ENCODE data around the gene TP53INP2.

TP53INP2 gene

DNA sequence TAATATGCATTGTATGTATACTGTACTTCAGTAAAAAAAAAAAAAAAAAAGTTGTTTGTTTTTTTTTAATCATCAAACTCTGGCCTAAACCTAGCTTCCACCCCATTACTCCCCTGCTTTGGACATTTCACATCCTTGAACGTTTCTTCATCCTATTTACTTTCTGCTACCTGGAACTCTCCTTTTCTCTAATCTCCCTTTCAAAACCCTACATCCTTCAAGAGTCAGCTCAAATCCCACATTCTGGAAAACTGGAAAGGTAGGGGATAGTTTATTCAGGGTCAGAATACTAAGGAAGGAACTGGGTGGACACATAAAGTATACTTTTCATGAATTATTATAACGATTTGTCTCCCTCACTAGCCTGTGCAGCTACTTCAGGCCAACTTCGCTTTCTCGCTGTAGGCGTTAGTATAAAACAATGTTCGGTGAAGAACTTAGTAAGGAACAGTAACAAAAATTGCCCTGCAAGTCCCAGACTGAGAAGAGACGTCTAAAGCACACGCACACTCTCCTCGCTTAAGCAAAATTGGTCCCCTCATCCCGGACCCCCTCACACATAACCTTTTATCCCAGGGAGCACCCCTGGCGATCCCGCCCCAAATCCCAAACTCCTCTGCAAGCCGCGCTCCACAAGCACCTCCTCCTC, 28.0 kb upstream of the TP53INP2 start:
- Histone ChIP-seq H3K36me3 (no peaks in the 10 kb centered on the region; a peak in 1 of 22 replicates), H3K27ac (peak overlapping the region in 10 of 11 experiments; percentile 9 to 91 (median 82); a peak in 17 of 22 replicates), H3K9me3 (replicated peaks in 1 of 11) (no peaks in the 10 kb centered on the region), H3K27me3 (no peaks in the 10 kb centered on the region), H3K9ac (peak overlapping the region; percentile 69 to 92 (median 86)), H3K4me1 (peaks cover 24 to 40% (median 32%) of the 10 kb centered on the region in 10 experiments), H3K4me3 (peak overlapping the region; percentile 63 to 84 (median 76)), H3K4me2 (peak overlapping the region; percentile 77 to 96 (median 86)), H4K20me1 (peaks cover 0 to 15% (median 0%) of the 10 kb centered on the region in 11 experiments; a peak in 3 of 22 replicates)
- TF ChIP-seq Cebpa-rat (IDR thresholded peaks at IDR 0.05), result no peak

DNA sequence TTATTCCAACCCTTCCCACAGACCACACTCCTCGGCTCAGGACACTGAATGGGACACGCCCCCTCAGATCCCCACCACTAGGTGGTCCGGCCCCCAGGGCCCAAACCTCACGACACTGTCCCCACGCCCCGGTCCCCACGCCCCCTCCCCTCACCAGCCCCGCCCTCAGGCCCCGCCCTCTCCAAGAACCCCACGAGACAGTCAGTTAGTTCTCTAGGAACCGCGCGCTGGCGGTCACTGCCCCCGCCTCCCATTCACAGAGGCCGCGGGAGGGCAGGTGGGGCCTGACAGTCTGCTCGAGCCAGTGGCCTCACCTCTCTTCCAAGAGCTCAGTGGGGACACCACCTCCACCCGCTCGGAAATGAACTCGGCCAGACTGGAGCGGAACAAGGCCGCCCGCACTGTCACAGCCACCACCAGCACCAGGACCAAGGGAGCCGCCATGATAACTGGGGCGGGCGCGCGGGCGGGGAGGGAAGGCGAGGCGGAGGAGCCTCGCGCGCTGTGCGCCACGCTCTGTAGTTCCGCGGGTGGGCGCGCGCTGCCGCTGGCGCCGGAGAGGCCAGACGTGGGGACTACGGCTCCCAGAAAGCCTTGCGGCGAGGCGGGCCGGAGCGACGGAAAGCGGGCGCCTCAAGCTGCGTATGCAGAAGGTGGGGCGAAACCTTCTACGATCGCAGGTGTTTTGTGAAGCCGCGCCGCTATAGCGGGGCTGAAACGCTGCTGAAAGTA, 27.3 kb upstream of the TP53INP2 start, which contains the start of gene PIGU:
Gene PIGU (minus strand): TSS at position 451 of the 732 bp plus-strand sequence. CDS start 7 bp downstream, at position 444.
- peak within 1 kb of the TSS; percentile 72 to 92 (median 86) for H3K9ac ChIP-seq
- no peaks in the 10 kb centered on the region for H3K27me3 ChIP-seq
- H3K9me3 ChIP-seq (replicated peaks in 1 of 11), result no peaks in the 10 kb centered on the region
- H3K36me3 ChIP-seq, result no peaks in the 10 kb centered on the region; a peak in 1 of 22 replicates
- H3K4me1 ChIP-seq, result peaks cover 24 to 45% (median 33%) of the 10 kb centered on the region in 10 experiments
- no peak for TF ChIP-seq Cebpa-rat (IDR thresholded peaks at IDR 0.05)
- H3K4me3 ChIP-seq, result peak within 1 kb of the TSS; percentile 63 to 84 (median 76)
- H4K20me1 ChIP-seq, result peaks cover 0 to 15% (median 0%) of the 10 kb centered on the region in 11 experiments; a peak in 3 of 22 replicates
- H3K4me2 ChIP-seq, result peak within 1 kb of the TSS; percentile 79 to 96 (median 87)
- peak within 1 kb of the TSS; percentile 40 to 91 (median 82); a peak in 21 of 22 replicates for H3K27ac ChIP-seq

DNA sequence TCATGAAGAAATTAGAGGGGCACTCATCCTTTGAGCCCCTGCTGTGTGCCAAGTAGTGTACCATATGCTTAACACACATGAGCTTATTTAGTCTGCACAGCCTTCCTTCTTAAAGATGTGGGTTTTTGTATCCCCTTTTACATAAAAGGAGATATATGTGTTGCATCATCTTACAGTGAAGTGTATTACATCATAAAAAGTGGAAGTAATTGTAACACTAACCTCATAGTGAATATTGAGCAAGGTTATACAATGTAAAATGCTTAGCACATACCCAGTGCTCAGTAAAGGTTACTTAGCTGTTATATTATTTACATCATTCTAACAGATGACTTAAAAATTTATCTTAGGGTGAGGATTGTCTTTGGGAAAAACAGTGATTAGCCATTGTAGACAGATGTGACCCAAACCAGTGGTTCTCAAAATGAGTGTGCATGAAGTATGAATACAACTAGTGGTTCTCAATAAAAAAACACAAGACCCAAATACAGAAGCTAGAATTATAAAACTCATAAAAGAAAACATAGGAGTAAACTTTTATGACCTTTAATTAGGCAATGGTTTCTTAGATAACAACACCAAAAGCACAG, 23.5 kb upstream of the TP53INP2 start:
- TF ChIP-seq Cebpa-rat (IDR thresholded peaks at IDR 0.05), result peak in 7 of 11 experiments; percentile 36 to 82 (median 47); a peak in 9 of 22 replicates
- Histone ChIP-seq H3K27ac (peak overlapping the region in 10 of 11 experiments; percentile 18 to 68 (median 50); a peak in 16 of 22 replicates), H4K20me1 (peaks cover 0 to 3% (median 0%) of the 10 kb centered on the region in 11 experiments; a peak in 2 of 22 replicates), H3K9ac (0 out of 22 replicates have a peak overlapping the region, but pooled peaks of 1 of the 11 experiments have one; percentile 17), H3K36me3 (no peaks in the 10 kb centered on the region), H3K27me3 (no peaks in the 10 kb centered on the region), H3K4me3 (no peak overlapping the region), H3K9me3 (replicated peaks in 1 of 11) (no peaks in the 10 kb centered on the region), H3K4me1 (peaks cover 16 to 35% (median 23%) of the 10 kb centered on the region in 10 experiments), H3K4me2 (peak overlapping the region; percentile 11 to 71 (median 29); a peak in 14 of 22 replicates)

DNA sequence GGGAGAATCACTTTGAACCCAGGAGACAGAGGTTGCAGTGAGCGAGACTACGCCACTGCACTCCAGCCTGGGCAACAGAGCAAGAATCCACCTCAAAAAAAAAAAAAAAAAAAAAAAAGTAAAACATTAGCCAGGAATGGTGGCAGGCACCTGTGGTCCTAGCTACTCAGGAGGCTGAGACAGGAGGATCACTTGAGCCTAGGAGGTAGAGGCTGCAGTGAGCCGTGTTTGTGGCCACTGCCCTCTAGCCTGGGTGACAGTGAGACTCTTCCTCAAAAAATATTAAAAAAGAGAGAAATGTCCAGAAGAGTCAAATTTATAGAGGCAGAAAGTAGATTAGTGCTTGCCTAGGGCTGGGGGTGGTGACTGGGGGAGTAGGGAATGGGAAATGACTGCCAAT, 20.5 kb upstream of the TP53INP2 start:
- no peaks in the 10 kb centered on the region for H4K20me1 ChIP-seq
- TF ChIP-seq Cebpa-rat (IDR thresholded peaks at IDR 0.05), result no peak
- H3K27me3 ChIP-seq, result no peaks in the 10 kb centered on the region
- no peaks in the 10 kb centered on the region for H3K9me3 ChIP-seq (replicated peaks in 1 of 11)
- peaks cover 0 to 21% (median 10%) of the 10 kb centered on the region in 10 experiments; a peak in 12 of 20 replicates for H3K4me1 ChIP-seq
- no peaks in the 10 kb centered on the region for H3K36me3 ChIP-seq
- no peak overlapping the region for H3K27ac ChIP-seq
- H3K4me3 ChIP-seq, result no peak overlapping the region
- H3K4me2 ChIP-seq, result no peak overlapping the region
- no peak overlapping the region for H3K9ac ChIP-seq

DNA sequence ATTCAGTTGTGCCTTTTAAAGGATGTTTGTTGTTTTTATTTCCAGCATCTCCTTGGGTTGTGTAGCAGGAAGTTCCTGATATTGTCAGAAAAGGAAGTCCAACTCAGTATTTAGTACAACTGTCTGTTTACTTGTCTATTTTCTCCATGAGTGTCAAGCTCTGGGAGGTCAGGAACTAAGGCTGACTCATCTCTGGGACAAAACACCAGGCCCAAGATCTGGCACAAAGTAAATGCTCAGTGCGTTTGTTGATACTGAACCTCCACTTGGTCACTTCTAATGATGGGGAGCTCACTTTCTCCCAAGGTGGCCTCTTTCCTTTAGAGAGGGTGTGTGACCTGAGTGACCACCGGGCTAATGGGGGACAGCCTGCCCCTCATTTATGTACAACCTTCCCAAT, 14.7 kb upstream of the TP53INP2 start:
- no peaks in the 10 kb centered on the region for H3K27me3 ChIP-seq
- H3K27ac ChIP-seq, result peak overlapping the region in 3 of 11 experiments; percentile 22 to 33 (median 27); a peak in 4 of 22 replicates
- no peaks in the 10 kb centered on the region for H3K9me3 ChIP-seq (replicated peaks in 1 of 11)
- peak overlapping the region in 1 of 11 experiments; percentile 5; a peak in 1 of 22 replicates for H3K9ac ChIP-seq
- H4K20me1 ChIP-seq, result no peaks in the 10 kb centered on the region
- H3K4me2 ChIP-seq, result peak overlapping the region in 5 of 11 experiments; percentile 3 to 56 (median 23); a peak in 6 of 22 replicates
- no peak for TF ChIP-seq Cebpa-rat (IDR thresholded peaks at IDR 0.05)
- peaks cover 0 to 9% (median 0%) of the 10 kb centered on the region in 10 experiments; a peak in 6 of 20 replicates for H3K4me1 ChIP-seq
- H3K4me3 ChIP-seq, result no peak overlapping the region
- no peaks in the 10 kb centered on the region for H3K36me3 ChIP-seq

DNA sequence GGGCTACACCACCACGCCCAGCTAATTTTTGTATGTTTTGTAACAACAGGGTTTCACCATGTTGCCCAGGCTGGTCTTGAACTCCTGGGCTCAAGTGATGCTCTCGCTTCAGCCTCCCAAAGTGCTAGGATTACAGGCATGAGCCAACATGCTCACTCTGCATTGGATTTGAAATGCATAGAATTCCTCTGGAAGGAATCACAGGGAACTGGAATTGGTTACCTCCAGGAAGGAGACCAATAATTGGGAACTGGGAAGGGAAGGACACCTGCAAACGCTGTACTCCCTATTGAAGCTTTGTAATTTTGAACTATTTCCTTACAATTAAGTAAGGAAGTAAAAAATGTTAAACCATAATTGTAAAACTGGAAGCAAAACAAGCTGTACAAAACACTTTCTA, 12.3 kb upstream of the TP53INP2 start:
- H3K4me1 ChIP-seq, result peaks cover 0 to 9% (median 0%) of the 10 kb centered on the region in 10 experiments; a peak in 6 of 20 replicates
- no peaks in the 10 kb centered on the region for H3K9me3 ChIP-seq (replicated peaks in 1 of 11)
- no peak overlapping the region for H3K27ac ChIP-seq
- H4K20me1 ChIP-seq, result no peaks in the 10 kb centered on the region
- no peak overlapping the region for H3K4me2 ChIP-seq
- H3K27me3 ChIP-seq, result no peaks in the 10 kb centered on the region
- no peaks in the 10 kb centered on the region for H3K36me3 ChIP-seq
- no peak overlapping the region for H3K4me3 ChIP-seq
- TF ChIP-seq Cebpa-rat (IDR thresholded peaks at IDR 0.05), result no peak
- H3K9ac ChIP-seq, result no peak overlapping the region

DNA sequence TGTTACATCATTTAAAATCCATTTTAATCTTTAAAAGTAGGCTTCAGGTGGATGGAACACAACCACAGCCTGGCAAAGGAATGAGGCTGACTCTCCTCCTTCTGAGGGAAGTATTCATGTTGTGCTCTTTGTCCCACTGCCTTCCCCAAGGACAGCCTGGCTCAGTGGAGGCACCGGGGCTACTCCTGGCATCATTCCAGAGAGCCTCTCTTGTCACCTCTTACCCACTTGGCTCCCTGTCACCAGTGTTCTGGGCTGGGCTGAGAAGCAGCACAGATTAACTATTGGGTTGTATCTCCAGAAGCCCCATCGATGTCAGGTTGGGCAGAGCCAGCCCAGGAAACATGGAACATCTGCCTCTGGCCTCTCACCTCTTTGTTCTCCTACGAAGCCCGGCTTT, 10.7 kb upstream of the TP53INP2 start:
- no peak for TF ChIP-seq Cebpa-rat (IDR thresholded peaks at IDR 0.05)
- H3K27me3 ChIP-seq, result no peaks in the 10 kb centered on the region
- no peaks in the 10 kb centered on the region for H3K9me3 ChIP-seq (replicated peaks in 1 of 11)
- no peaks in the 10 kb centered on the region for H3K36me3 ChIP-seq
- no peak overlapping the region for H3K4me2 ChIP-seq
- peaks cover 0 to 9% (median 0%) of the 10 kb centered on the region in 10 experiments; a peak in 6 of 20 replicates for H3K4me1 ChIP-seq
- H4K20me1 ChIP-seq, result no peaks in the 10 kb centered on the region
- no peak overlapping the region for H3K4me3 ChIP-seq
- no peak overlapping the region for H3K27ac ChIP-seq
- H3K9ac ChIP-seq, result no peak overlapping the region

DNA sequence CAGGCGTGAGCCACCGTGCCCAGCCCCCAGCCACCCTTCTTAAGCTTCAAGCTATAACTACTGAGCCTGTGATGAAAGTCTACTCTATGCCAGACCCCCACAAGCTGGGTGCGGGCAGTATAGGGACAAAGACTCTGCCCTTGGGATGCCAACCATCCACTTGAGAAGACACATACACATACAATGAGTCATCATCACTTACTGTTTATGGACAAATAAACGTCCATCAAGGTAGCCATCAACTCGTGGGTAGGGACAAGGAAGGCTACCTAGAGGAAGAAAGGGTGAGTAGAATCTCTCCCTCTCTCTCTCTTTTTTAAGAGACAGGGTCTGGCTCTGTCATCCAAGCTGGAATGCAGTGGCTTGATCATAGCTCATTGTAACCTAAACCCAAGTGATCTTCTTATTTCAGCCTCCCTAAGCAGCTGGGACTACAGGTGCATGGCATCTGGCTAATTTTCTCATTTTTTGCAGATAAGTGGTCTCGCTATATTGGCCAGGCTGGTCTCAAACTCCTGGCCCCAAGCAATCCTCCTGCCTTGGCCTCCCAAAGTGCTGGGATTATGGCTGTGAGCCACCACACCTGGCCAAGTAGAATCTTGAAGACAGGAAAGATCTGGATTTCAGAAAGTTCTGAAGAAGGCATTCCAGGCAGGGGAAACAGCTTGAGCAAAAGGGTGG, 2.6 kb upstream of the TP53INP2 start:
- Histone ChIP-seq H3K27ac (no peak overlapping the region), H3K9ac (no peak overlapping the region), H3K4me1 (peaks cover 18 to 41% (median 39%) of the 10 kb centered on the region in 10 experiments), H3K4me2 (peak overlapping the region in 5 of 11 experiments; percentile 92 to 99 (median 94); a peak in 8 of 22 replicates), H3K9me3 (replicated peaks in 1 of 11) (no peaks in the 10 kb centered on the region), H3K4me3 (no peak overlapping the region), H3K36me3 (no peaks in the 10 kb centered on the region), H3K27me3 (no peaks in the 10 kb centered on the region), H4K20me1 (peaks cover 0 to 15% (median 0%) of the 10 kb centered on the region in 11 experiments; a peak in 4 of 22 replicates)
- TF ChIP-seq Cebpa-rat (IDR thresholded peaks at IDR 0.05), result no peak
